Measurements from ENCODE around the gene CSMD2. TPM values are rescaled to one million over a fixed set of nuclear protein-coding genes. Genes with fewer than 3 reads are reported as not detected.

The CSMD2 gene
- total and polyA plus RNA-seq, 7 donors = under 0.01 to 0.83 (median 0.16) TPM

DNA sequence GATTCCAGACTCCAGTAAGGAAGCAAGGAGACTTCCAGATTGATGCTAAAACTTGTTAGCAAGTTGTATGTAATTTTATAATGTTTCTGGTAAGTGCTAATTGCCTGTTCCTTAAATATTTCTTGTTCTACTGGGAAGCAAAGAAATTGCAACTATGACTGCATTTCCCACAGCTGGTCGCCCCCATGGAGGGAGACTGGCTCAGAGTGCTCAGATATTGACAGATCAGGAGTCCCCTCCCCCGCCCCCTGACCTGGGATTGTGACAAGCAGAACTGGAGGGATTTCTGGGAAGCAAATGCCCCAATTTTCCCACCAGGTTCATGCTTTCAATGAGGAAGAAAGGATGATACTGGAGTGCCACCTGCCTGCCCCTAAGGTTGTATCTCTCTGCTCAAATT lies 383.4 kb downstream of the CSMD2 start:
- no peaks in the 10 kb centered on the region for H3K9me3 ChIP-seq
- intact Hi-C loops (cut with DNase I) = no loop called here
- H3K27ac ChIP-seq = no peak overlapping the region
- TF ChIP-seq POLR2A (IDR thresholded peaks at IDR 0.05) (no peak), POLR2AphosphoS5 (IDR thresholded peaks at IDR 0.05) (no peak), EP300 (IDR thresholded peaks at IDR 0.05) (no peak)
- TF ChIP-seq, protein P1, sequence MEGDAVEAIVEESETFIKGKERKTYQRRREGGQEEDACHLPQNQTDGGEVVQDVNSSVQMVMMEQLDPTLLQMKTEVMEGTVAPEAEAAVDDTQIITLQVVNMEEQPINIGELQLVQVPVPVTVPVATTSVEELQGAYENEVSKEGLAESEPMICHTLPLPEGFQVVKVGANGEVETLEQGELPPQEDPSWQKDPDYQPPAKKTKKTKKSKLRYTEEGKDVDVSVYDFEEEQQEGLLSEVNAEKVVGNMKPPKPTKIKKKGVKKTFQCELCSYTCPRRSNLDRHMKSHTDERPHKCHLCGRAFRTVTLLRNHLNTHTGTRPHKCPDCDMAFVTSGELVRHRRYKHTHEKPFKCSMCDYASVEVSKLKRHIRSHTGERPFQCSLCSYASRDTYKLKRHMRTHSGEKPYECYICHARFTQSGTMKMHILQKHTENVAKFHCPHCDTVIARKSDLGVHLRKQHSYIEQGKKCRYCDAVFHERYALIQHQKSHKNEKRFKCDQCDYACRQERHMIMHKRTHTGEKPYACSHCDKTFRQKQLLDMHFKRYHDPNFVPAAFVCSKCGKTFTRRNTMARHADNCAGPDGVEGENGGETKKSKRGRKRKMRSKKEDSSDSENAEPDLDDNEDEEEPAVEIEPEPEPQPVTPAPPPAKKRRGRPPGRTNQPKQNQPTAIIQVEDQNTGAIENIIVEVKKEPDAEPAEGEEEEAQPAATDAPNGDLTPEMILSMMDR (IDR thresholded peaks at IDR 0.05) = no peak
- H3K4me1 ChIP-seq = no peaks in the 10 kb centered on the region
- no peak overlapping the region for H3K4me3 ChIP-seq
- H3K27me3 ChIP-seq = no peaks in the 10 kb centered on the region
- WGBS, 2 donors = 52 to 75% methylated on average over 2 of the region's 2 CpGs
- DNase-seq = no peak
- H3K36me3 ChIP-seq = no peaks in the 10 kb centered on the region

DNA sequence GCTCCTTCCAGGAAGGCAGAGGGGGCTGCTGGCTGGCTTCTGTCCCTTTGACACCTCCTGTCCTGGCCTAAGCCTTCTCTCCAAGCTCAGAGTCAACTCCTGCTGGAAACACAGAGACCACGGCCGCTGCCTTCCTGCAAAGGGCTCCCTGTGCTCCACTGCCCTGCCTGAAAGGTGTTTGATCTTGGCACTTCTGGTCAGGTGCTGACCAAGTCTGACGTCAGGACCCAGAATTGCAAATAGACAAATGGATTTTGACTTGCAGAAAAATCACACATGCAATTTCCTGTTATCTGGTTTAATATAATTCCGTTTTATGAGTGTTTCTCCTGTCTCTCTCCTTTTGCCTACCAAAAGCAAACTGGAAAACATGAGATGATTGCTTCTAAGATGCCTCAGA lies 387.7 kb downstream of the CSMD2 start:
- no peaks in the 10 kb centered on the region for H3K36me3 ChIP-seq
- peaks cover 0 to 5% (median 0%) of the 10 kb centered on the region in 3 donors for H3K27me3 ChIP-seq
- H3K4me1 ChIP-seq = no peaks in the 10 kb centered on the region
- intact Hi-C loops (cut with DNase I) = no loop called here
- no peak overlapping the region for H3K4me3 ChIP-seq
- H3K9me3 ChIP-seq = no peaks in the 10 kb centered on the region
- no peak overlapping the region for H3K27ac ChIP-seq
- 68 to 77% methylated on average over 4 of the region's 4 CpGs for WGBS, 2 donors
- TF ChIP-seq, protein P1 (IDR thresholded peaks at IDR 0.05) = no peak
- TF ChIP-seq POLR2A (IDR thresholded peaks at IDR 0.05) (no peak), EP300 (IDR thresholded peaks at IDR 0.05) (no peak), POLR2AphosphoS5 (IDR thresholded peaks at IDR 0.05) (no peak)
- DNase-seq = no peak

DNA sequence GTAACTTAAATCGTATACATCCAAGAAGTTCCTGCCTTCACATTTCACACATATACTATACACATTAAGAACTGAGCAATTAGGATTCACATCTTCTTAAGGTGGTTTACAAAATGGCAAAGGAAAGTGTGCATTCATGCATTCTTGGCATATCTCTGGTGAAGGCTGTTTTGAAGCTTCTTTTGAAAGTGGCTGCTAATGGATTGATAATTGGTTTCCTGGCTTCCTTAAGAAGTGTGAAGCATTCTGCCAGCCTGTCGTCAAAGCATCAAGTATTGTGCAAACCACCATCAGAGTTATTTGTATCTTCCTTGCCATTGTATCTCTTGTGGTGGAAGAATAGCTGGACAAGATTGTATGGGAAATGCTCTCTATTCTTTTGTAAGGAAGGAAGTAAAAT lies 396.2 kb downstream of the CSMD2 start:
- WGBS, 2 donors = 35 to 44% methylated on average over 2 of the region's 2 CpGs
- TF ChIP-seq EP300 (IDR thresholded peaks at IDR 0.05) (no peak), POLR2AphosphoS5 (IDR thresholded peaks at IDR 0.05) (no peak), POLR2A (IDR thresholded peaks at IDR 0.05) (no peak)
- TF ChIP-seq, protein P1 (IDR thresholded peaks at IDR 0.05) = no peak
- intact Hi-C loops (cut with DNase I) = no loop called here
- Histone ChIP-seq H3K27me3 (no peaks in the 10 kb centered on the region), H3K4me3 (no peak overlapping the region), H3K9me3 (no peaks in the 10 kb centered on the region), H3K4me1 (no peaks in the 10 kb centered on the region), H3K27ac (no peak overlapping the region), H3K36me3 (no peaks in the 10 kb centered on the region)
- DNase-seq = no peak

DNA sequence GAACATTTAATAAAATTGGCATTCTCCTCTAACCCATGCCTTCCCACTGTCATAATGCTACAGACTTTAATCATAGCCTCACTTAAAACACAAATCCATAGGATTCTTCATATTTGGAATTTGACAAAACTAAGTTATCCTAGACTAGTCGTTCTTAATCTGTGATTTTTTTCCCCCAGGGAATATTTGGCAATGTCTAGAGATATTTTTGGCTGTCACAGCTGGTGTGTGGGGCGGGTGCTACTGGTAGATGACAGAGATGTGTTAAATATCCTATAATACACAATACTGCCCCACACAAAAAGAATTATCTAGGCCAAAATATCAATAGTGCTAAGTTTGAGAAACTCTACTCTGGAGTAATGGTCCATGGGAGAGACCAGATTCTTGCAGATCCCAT lies 396.9 kb downstream of the CSMD2 start:
- Histone ChIP-seq H3K9me3 (no peaks in the 10 kb centered on the region), H3K27me3 (no peaks in the 10 kb centered on the region), H3K36me3 (no peaks in the 10 kb centered on the region), H3K27ac (no peak overlapping the region), H3K4me3 (no peak overlapping the region), H3K4me1 (no peaks in the 10 kb centered on the region)
- 54 to 67% methylated on average over 2 of the region's 2 CpGs for WGBS, 2 donors
- intact Hi-C loops (cut with DNase I) = no loop called here
- TF ChIP-seq, protein P1 (IDR thresholded peaks at IDR 0.05) = no peak
- no peak for TF ChIP-seq POLR2A (IDR thresholded peaks at IDR 0.05)
- no peak for TF ChIP-seq POLR2AphosphoS5 (IDR thresholded peaks at IDR 0.05)
- TF ChIP-seq EP300 (IDR thresholded peaks at IDR 0.05) = no peak
- no peak for DNase-seq

DNA sequence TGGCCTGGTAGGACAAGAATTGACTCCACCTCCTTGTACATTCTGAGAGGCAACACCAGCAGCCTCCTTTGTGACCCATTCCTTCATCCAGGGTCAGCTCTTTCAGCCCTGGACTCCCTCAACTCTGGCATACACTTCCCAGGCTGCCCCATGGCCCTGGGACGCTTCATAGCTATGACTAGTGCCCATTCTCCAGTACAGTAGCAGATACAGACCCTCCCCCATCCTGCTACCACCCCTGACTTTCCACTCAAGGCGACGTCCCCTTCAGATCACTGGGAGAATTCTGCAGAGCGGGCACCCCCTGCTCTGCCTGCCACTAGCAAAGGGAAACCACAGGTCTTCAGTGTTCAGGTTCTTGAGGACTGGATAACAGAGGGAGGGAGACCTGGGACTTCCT lies 400.9 kb downstream of the CSMD2 start:
- WGBS, 2 donors = 75 to 82% methylated on average over 4 of the region's 4 CpGs
- no peaks in the 10 kb centered on the region for H3K27me3 ChIP-seq
- no peak overlapping the region for H3K4me3 ChIP-seq
- H3K27ac ChIP-seq = no peak overlapping the region
- no peaks in the 10 kb centered on the region for H3K4me1 ChIP-seq
- no peaks in the 10 kb centered on the region for H3K9me3 ChIP-seq
- intact Hi-C loops (cut with DNase I) = no loop called here
- no peak for DNase-seq
- no peaks in the 10 kb centered on the region for H3K36me3 ChIP-seq
- TF ChIP-seq POLR2A (IDR thresholded peaks at IDR 0.05) = no peak
- TF ChIP-seq POLR2AphosphoS5 (IDR thresholded peaks at IDR 0.05) = no peak
- no peak for TF ChIP-seq EP300 (IDR thresholded peaks at IDR 0.05)
- TF ChIP-seq, protein P1 (IDR thresholded peaks at IDR 0.05) = no peak

Measured in sigmoid colon (tissue), 7 donors.